ENCODE results near the gene TCEAL6.
"Not testable (repeated sequence)": the region's sequence is repeated elsewhere in the genome, so short reads cannot be mapped to it uniquely, and the experiment has no call there.

Gene TCEAL6

GRCh38 chrX:102142274-102142673, at the start of gene TCEAL6:
TCEAL6 (minus strand) TSS chrX:102142481.
- not testable (repeated sequence) for DNase-seq

GRCh38 chrX:102185967-102186720, 43.9 kb upstream of the TCEAL6 start:
- no peak for DNase-seq

DNA sequence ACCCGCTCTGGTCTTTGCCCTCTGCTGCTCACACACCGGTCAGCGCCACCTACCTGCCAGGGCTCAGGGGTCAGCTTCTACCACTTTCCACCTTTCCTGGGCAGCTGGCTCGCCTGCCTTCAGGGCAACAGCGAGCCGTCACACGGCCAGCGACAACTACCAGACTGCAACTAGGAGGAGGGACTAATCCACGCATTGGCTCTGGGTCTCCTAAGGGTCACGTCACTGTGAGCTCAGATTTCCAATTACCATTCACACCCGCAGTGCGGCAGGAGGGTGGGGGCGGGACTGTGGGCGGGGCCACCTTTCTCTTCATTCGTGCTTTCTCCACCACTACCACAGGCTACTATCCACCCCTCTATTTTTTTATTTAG, 13.5 kb upstream of the TCEAL6 start, which contains the start of gene BEX5:
Gene BEX5 (minus strand): TSS at position 172 of the 374 bp plus-strand sequence. CDS start 1,712 bp downstream, outside the sequence.
- DNase-seq, result peak; percentile 54 to 59

DNA sequence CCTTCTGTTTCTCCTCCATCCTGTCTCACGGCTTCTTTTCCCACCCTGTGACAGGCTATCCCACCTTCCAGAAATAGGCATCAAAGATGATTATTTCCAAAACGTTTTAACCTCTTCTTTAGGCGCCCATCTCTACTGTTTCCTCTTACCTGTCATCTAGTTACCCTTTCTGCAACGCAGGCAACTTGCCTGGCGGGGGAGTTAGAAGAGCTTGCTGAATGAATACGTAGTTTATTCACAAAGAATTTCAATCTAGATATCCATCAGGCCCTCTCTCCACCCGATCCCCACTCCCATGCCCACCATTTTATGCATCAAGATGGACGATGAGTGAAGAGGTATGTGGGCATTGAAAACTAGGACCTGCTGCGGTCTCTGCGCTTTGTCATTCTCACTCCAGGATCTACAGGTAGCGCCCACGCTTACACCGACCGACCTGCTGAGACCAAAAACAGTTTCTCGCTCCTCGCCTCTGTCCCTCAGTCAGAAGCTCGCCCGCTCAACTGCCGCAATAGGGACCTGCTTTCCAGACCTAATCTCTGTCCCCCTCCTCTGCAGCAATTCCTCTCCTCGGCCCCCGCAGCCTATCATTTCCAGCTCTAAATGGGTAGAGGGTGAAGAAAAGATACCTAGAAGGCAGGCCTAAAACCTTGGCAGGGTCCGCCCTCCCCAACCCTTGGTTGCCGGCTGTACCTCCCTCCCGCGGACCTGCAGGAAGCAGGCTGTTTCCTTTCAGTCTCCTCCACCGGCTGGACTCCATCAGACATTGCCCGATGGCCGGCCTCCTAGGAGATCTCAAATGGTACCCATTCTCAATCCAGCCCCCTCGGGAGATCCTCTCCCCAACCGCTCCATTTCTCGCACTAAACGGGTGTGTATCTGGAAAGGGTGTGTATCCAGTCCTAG, 12.9 kb upstream of the TCEAL6 start:
- DNase-seq, result no peak

GRCh38 chrX:102154218-102154860, 12.1 kb upstream of the TCEAL6 start:
- peak in 1 of 2 donors; percentile 4 for DNase-seq

GRCh38 chrX:102141631-102142030, 650 bp downstream of the TCEAL6 start:
- DNase-seq, result not testable (repeated sequence)

DNA sequence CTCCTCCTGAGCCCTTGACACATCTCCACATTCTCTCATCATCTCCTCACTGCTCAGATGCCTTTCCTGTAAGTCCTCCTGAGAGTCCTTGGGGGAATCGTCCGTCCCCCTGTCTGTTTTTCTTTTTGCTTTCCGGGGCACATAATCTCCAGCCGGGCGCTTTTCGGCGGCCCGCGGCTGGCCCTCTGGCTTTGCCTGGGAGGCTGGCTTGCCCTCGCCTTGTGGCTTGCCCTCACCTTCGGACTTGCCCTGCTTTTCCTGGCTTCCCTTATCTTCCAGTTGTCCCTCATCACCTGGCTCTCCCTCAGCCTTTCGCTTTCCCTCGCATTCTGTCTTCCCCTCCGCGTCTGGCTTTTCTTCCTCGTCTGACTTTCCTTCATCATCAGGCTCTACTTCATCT, 1.4 kb downstream of the TCEAL6 start:
- not testable (repeated sequence) for DNase-seq

- no peak for DNase-seq
These were observed 4.2 kb downstream of the TCEAL6 start for GRCh38 chrX:102138064-102138463.

- peak in 1 of 2 donors; percentile 11 for DNase-seq
These were observed 12.8 kb downstream of the TCEAL6 start for GRCh38 chrX:102129473-102129872.

DNA sequence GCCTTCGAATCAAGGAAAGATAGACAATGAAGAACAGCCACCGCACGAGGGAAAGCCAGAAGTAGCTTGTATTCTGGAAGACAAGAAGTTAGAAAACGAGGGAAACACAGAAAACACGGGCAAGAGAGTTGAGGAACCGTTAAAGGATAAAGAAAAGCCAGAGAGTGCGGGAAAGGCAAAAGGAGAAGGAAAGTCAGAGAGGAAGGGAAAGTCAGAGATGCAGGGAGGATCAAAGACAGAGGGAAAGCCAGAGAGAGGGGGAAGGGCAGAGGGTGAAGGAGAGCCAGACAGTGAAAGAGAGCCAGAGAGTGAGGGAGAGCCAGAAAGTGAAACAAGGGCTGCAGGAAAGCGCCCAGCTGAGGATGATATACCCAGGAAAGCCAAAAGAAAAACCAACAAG, 15.4 kb downstream of the TCEAL6 start:
- no peak for DNase-seq

DNA sequence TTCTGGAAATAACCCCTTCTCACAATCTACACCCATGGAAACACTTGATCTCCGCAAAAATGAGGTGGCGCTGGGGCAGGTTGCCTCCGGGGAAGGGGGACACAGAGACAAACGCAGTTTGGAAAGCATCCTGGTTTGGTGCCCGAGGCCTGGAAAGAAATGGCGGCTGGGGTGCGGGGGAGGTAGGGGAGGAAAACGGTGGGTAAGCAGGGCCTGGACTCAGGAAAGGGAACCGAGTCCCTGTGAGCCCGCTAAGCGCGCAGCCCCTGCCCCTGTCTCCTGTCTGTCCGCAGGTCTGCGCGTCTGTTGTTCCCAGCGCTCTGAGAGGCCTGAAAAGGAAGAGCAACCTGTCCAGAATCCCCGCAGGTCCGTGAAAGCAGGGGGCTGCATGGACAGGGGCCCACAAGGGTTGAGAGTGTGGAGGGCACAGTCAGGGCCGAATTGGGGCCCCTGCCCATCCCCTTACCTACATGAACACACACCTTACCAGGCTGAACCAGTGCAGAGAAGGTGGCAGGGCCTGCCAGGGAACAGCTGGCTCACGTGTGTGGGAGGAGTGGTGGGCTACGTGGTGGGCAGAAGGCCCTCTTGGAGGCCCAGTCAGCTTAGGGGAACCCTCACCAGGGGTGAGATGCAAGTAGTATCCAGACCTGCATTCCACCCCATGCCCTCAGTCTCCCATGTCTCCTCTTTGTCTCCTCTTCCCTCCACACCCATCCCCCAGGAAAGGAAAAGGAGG, 16.0 kb downstream of the TCEAL6 start:
- peak in 1 of 2 donors; percentile 6 for DNase-seq

- DNase-seq, result peak in 1 of 2 donors; percentile 7
These were observed 16.8 kb downstream of the TCEAL6 start, which contains the start of gene TCEAL2 for GRCh38 chrX:102125436-102125835. TCEAL2 (plus strand) TSS chrX:102125679; CDS start chrX:102126831, 1,152 bp downstream.

GRCh38 chrX:102125014-102125413, 17.3 kb downstream of the TCEAL6 start:
- not testable (repeated sequence) for DNase-seq

DNA sequence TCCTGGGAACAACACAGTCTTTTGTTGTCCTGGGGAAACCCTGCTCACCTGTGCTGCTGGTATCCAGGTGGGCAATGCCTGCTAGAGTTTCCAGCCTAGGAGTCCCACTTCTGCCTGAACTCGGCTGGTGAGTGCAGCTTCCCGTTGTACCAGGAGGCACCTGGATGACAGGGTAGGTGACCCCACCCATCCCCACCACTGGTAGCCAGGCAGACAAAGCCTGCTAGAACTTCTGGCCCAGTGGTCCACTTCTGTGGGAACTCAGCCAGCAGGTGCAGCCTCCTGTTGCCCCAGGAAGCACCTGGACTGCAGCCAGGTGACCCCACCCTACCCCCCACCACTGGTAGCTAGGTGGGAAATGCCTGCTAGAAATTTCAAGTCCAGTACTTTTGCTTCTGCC, 26.5 kb downstream of the TCEAL6 start:
- DNase-seq, result no peak

DNA sequence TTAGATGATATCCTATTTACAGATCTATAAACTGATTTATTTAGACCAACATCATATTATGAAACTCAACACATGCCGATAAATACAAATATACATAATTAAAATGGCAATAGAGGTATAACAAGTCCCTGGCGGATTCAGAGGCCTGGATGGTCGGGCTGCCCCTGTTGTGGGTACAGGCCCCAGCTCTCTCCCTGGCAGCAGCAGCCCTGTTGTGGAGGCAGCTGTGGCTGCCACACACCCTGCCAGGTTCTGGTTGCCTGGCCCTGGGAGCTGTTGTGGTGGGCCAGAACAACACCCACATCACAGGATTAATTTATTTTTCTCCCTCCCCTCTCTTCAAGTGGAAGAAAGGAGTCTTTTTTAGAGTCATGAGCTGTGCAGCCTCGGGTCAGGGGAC, 28.9 kb downstream of the TCEAL6 start:
- no peak for DNase-seq
